Activated CD4-positive, alpha-beta T cell treated with anti-CD3 and anti-CD28 coated beads for 4 hours (primary cell): ENCODE data around the gene CFAP57.

Source experiments
- DNase-seq, 2 donors: peaks; one replicate each; pipeline ENCODE4 v3.0.0-alpha.2; 2020

The CFAP57 gene

GRCh38 chr1:43279666-43280065 lies 107.5 kb downstream of the CFAP57 start:
- no peak for DNase-seq

- no peak for DNase-seq
Measured at GRCh38 chr1:43280692-43281091, 108.6 kb downstream of the CFAP57 start.

GRCh38 chr1:43282220-43283195 lies 110.4 kb downstream of the CFAP57 start:
- DNase-seq, result no peak

GRCh38 chr1:43284065-43284464 lies 111.9 kb downstream of the CFAP57 start:
- no peak for DNase-seq

- no peak for DNase-seq
Measured at GRCh38 chr1:43284546-43285110, 112.5 kb downstream of the CFAP57 start.

- no peak for DNase-seq
Measured at GRCh38 chr1:43285269-43285990, 113.3 kb downstream of the CFAP57 start, which contains the start of gene C1orf210. TSS of gene C1orf210 (minus strand) at chr1:43285581. CDS start at chr1:43283270, 2,311 bp downstream.

GRCh38 chr1:43286115-43286514 lies 114.0 kb downstream of the CFAP57 start:
- DNase-seq, result no peak

GRCh38 chr1:43286533-43286932 lies 114.4 kb downstream of the CFAP57 start:
- no peak for DNase-seq

- no peak for DNase-seq
Measured at GRCh38 chr1:43288058-43288784, 116.1 kb downstream of the CFAP57 start.

- no peak for DNase-seq
Measured at GRCh38 chr1:43288785-43289706, 116.9 kb downstream of the CFAP57 start.

- DNase-seq, result no peak
Measured at GRCh38 chr1:43292216-43292615, 120.1 kb downstream of the CFAP57 start.

GRCh38 chr1:43292679-43293078 lies 120.5 kb downstream of the CFAP57 start:
- DNase-seq, result no peak

- no peak for DNase-seq
Measured at GRCh38 chr1:43293176-43293575, 121.0 kb downstream of the CFAP57 start.

GRCh38 chr1:43293896-43294760 lies 122.0 kb downstream of the CFAP57 start:
- no peak for DNase-seq

GRCh38 chr1:43294761-43295160 lies 122.6 kb downstream of the CFAP57 start:
- DNase-seq, result no peak

- DNase-seq, result no peak
Measured at GRCh38 chr1:43296207-43296606, 124.1 kb downstream of the CFAP57 start.

- DNase-seq, result no peak
Measured at GRCh38 chr1:43298055-43298454, 125.9 kb downstream of the CFAP57 start.

- no peak for DNase-seq
Measured at GRCh38 chr1:43299101-43299500, 127.0 kb downstream of the CFAP57 start.

- no peak for DNase-seq
Measured at GRCh38 chr1:43300378-43301094, 128.4 kb downstream of the CFAP57 start, which contains the start of gene TIE1. TSS of gene TIE1 (plus strand) at chr1:43300982. CDS start at chr1:43301072, 90 bp downstream.

GRCh38 chr1:43302201-43302600 lies 130.1 kb downstream of the CFAP57 start:
- no peak for DNase-seq
